ENCODE results near the gene PDE8B.

PDE8B gene

DNA sequence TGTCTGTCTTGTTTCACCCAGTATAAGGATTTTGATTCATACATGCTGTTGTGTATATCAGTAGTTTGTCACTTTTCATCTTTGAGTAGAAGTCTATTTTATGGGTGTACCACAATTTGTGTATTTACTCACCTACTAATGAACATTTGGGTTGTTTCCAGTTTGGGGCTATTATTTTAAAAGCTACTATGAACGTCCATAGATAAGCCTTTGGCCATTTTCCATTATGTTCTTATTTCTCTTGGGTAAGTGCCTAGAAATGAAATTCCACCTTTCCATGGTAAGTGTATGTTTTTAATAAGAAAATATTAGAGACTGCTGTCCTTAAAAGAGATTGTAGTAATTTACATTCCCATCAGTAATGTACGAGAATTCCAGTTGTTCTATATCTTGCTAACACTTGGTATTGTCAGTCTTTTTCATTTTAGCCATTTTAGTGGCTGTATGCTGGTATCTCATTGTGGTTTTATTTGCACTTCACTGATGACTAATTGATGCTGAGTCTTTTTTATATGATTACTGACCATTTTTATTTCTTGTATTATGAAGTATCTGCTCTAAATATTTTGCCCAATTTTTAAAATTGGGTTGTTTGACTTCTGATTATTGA is 17.9 kb upstream of the PDE8B start:
- no peak for DNase-seq (ENCODE audit: low read depth in 2 of 2)

DNA sequence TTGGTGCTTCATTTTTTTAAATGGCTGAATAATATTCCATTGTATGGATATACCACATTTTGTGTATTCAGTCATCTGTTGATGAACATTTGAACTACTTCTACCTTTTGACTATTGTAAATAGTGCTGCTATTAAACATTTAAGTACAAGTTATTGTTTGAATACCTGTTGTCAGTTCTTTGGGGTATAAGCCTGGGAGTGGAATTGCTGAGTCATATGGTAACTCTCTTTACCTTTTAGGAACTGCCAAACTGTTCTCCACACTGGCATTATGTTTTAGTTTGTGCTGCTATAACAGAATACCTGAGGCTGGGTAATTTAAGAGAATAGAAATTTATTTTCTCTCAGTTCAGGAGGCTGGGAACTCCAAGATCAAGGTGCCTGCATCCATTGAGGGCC is 15.7 kb upstream of the PDE8B start:
- no peak for DNase-seq (ENCODE audit: low read depth in 2 of 2)

DNA sequence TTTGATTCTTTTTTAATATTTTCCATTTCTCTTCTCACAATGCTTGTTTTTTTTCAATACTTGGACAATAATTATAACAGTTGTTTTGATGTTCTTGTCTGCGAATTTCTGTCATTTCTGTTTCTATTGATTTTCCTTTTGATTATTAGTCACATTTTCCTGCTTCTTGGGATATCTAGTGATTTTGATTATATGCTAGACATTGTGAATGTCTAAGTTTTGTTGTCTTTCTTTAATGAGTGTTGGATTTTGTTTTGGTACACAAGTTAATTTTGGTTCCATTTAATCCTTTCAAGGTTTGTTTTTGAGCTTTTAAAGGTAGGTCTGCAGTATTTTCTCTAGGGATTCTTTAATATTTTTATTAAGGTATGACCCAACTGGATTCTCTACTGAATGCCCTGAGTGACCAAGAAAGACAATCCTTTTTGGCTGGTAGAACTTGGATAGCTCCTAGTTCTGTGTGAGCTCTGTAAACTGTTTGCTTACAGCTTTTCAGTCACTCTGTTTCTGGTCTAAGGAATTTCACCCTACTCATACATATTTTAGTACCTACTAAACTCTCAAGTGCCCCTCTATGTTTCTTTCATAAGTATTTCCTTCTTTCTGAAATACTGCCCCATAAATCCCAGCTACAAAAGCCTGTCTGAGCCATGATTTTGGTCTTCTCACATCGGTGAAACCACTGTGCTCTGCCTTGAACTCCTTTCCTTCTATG is 12.5 kb upstream of the PDE8B start:
- no peak for DNase-seq (ENCODE audit: low read depth in 2 of 2)

DNA sequence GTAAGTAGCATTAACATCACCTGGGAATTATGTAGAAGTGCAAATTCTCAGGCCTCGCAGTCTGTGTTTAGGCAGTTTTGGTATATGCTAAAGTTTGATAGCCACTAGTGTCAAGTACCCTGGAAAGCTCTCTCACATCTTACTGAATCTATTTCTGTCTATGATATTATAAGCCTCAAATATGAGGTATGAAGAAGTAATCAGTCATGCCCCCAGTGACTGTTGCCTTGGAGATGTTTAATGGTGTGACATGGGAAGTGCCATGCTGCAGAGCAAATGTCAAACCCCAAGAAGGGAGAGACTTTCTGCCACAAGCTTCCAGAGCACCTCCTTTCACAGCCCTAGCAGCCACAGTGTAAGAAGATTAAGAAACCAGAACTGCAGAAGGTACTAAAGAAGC is 9.8 kb upstream of the PDE8B start:
- DNase-seq (ENCODE audit: low read depth in 2 of 2), result no peak

DNA sequence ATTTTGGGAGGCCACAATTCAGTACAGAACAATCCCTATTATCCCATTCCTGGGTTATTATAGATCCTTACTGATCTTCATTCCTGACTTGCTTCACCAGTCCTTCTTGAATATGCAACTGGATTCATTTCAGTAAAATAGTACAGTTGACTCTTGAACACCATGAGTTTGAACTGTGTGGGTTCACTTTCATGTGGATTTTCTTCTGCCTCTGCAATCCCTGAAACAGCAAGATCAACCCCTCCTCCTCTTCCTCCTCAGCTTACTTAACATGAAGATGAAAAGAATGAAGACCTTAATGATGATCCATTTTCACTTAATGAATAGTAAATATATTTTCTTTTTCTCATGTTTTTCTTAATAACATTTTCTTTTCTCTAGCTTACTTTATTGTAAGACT is 8.3 kb upstream of the PDE8B start:
- DNase-seq (ENCODE audit: low read depth in 2 of 2), result no peak

DNA sequence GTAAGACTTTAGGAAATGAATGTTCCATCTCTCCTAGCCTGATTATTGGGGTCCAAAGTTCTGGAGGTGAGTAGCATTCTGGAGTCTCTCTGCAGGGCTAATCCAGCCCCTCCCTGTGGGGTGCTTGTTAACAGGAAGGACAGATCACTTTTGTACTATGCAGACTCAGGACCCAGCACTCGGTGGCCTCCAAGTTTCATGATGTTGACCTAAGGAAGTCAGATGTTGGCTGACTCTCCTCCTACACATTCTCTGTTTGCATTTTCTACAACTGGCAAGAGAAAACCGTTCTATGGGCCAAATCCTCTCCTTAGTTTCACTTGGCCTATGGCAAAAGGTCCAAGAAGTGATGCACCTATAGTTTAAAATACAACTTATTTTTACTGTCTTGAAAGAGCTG is 5.5 kb upstream of the PDE8B start:
- DNase-seq (ENCODE audit: low read depth in 2 of 2), result no peak

DNA sequence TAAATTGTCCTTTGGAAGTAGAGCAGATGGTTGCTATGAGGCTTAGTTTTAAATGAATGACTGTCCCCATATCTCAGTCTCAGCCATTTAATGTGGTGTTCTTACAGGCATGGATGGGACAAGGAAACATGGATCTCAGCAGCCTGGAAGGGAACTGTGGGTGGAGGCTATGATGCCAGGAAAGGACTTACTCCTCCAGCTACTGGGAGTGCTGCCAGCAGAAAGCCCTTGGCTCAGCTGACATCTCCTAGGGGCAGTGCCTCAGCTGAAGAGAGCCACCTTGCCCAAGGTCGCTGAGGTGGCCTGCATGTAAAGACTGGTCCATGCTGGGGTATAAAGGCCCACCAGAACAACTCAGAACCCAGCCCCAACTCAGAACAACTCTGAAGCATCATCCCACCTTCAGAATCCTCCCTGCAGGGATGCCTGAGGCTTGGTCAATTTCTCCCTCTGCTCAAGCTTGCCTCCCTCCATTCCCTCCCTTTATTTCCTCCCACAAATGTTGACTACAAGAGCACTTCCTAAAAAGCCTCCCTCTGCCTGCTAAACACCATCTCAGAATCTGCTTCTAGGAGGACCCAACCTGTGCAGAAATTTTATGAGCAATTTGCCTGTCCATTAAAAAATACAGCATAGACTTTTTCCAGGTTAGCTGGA is 1.8 kb upstream of the PDE8B start:
- DNase-seq (ENCODE audit: low read depth in 2 of 2), result no peak

DNA sequence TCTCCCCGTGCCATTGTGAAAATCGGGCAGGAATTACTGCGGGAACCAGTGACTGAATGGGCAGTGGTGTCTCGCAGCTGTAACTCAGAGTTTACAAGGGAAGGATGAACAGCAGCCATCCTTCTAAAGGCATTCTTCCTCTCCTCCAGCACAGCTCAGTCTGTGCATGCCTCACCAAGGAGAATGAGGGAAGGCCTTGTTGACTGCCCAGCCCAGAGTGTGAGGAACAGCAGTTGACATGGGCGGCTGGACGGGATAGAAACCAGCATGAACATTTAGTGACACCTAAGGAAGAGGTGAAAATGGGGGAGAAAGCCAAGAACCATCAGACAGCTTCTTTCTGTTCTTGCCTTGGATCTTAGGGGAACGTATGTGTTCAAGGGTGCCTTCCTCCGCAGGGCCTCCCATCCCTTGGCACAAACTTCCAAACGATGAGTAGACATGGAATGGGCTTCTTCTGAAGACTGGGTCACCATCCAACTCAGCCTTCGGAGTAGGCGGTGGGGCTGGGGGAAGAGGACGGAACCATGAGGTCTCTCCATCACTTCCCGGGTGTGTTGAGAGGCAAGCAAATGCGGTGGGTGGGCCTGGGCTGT is 887 bp upstream of the PDE8B start:
- DNase-seq (ENCODE audit: low read depth in 2 of 2), result no peak

DNA sequence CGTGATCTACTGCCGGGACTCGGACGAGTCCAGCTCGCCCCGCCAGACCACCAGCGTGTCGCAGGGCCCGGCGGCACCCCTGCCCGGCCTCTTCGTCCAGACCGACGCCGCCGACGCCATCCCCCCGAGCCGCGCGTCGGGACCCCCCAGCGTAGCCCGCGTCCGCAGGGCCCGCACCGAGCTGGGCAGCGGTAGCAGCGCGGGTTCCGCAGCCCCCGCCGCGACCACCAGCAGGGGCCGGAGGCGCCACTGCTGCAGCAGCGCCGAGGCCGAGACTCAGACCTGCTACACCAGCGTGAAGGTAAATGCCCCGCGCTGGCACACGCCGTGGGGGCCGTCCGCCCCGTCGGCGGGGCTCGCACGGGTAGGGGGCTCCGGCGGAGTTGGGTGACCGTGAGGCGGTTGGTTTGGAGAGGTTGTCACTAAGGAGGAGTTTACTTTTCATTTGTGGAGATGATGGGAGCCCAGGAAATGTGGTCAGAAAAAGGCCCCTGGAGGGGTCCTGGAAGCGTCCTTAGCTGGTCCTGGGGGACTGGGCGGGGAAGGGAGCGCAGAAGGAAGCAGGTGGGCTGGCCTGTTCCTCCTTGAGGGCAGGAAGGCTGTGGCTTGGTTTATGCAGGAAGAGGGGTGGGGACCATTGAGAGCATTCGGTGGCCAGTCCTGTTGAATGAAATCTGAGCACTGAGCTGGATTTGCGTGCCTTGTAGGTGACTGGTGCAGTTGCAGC is 647 bp downstream of the PDE8B start:
- no peak for DNase-seq (ENCODE audit: low read depth in 2 of 2)

DNA sequence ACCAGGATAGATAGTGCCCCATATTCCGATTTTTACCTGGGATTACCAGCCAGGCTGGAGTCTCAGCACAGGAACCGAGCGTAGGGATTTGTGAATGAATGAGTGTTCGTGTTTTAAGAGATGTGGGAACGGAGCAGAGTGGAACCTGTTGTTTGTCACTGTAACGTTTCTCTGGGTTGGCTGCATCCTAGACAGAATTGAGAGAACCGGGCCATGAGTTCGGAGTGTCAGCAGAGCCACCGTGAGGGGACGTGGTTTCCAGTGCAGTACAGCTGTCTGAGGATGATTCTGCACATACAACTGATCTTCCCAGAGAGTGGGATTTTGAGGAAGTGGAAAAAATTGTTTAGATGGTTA is 1.2 kb downstream of the PDE8B start:
- no peak for DNase-seq (ENCODE audit: low read depth in 2 of 2)

DNA sequence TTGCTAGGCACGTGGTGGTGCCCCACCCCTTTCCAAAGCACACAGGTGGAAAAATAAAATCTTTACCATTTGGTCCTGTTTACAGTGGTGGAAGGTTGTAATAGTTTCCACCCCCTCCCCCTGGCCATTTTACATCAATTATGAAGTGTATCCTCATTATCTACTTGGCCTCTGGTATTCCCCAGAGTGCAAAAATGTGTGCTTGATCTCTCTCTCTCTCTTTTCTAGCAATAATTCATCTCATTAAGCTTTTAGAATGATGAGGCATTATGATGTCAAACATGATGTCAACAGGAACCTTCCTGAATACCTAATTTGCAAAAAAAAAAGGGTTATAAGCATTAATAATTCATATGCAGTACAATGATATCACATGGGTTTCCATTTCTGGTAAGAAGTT is 3.1 kb downstream of the PDE8B start:
- no peak for DNase-seq (ENCODE audit: low read depth in 2 of 2)

DNA sequence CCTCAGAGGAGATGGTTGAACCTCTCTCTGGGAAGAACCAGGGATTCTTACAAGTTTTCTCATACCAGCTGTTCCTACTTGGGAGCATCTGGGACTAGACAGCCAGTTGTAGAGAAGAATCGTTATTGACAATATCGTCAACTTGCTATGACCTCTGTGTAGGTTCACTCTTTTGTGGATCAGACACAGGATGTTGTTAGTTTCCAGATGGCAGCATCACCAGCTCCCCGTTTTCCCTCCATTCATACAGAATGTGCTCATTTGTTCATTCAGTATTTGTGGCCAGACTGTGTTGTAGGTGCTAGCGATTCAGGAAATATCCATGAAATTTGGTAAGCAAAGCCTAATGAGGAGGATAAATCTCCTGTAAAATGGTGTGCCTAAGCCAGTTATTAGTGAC is 3.7 kb downstream of the PDE8B start:
- no peak for DNase-seq (ENCODE audit: low read depth in 2 of 2)

DNA sequence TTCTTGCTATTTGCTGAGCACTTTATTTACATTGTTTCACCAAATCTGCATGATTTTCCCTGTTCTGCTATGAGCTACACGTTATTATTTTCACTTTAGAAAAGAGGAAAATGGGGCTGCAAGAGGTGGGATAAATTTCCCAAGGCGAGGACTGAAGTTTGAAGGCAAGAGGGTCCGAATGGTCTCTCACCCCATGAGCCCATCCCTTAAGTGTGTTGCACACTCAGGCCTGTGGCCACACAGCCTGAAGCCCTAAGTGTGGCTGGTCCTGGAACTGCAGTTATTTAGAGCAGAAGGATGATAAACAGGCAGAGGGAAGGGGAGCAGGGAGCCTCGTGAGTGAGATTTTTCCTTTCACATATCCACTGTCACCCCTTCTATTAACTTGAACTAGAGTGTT is 7.8 kb downstream of the PDE8B start:
- DNase-seq (ENCODE audit: low read depth in 2 of 2), result no peak

DNA sequence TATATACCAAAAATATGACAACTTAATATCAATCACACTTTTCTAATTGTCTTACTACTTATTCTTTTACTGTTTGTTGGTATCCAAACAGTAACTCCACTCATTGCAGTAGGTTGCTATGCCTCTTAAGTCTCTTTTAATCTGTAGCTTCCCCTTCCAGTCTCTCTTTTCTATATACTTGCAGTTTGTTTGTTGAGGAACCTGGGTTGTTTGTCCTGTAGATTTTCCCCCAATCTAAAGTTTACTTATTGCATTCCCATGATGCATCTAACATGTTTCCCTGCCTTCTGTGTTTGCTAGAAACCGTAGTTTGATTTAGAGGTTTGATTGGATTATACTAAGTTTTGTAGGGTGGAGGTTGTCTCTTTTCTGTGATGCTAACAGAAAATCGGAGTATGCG is 10.6 kb downstream of the PDE8B start:
- DNase-seq (ENCODE audit: low read depth in 2 of 2), result no peak

DNA sequence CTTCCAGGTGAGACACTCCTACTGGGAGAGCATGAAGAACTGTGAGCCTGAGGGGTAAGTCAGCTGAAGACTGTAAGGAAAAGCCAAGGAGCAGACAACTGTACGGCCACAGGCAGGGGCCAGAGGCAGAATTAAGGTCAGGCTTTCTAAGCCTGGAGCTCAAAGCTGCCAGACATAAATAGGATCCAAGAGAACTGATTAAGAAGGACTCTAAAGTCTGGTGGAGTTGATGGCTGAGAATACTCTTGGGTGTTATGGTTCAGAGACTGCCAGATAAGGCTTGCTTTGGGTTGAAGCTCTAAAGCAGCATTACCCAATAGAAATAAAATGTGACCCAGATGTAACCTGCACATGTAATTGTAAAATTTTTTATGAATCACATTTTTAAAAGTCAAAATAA is 12.2 kb downstream of the PDE8B start:
- no peak for DNase-seq (ENCODE audit: low read depth in 2 of 2)

DNA sequence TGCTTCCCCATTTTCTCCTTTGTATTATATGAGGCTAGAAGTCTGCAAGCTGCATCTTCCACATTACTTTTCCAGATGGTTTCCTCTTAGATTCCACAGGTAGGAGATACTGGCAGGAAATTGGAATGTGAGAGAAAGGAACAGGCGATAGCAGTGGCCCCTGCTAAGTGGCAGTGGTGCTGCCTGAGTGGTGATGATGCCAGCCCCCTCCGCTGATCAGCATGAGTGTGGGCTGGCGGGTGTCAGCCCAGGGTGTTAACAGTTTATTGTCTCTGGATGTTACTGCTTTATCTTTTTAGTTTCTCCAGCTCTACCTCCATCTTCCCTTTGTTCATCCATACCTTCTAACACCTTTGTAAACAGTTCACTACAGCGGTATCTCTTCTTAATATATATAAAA is 13.2 kb downstream of the PDE8B start:
- no peak for DNase-seq (ENCODE audit: low read depth in 2 of 2)

DNA sequence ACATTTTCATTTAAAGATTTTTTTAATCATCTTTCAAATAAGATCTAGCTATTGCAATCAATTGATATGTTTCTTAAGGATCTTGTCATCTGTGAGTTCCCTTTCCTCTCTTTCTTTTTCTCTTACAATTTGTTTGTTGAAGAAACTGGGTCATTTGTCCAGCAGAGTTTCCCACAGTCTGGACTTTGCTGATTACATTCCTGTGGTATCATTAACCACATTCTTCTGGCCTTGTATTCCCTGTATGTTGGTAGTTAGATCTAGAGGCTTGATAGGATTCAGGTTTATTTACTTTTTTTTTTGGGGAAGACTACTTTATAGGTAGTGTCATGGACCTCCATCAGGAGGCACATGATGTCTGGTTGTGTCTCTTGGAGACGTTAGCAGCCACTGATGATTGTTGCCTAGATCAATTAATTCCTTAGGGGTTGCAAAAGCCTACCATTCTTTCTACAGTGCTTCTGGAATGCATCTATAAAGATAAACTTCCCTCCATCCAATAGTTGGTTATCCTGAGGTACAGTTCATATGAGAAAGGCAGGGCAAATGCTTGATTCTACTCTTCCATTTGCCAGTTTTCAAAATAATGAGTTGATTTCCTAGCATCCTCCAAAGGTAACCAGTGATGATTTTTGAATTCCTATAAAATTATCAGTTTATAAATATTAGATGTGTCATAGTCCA is 14.3 kb downstream of the PDE8B start:
- no peak for DNase-seq (ENCODE audit: low read depth in 2 of 2)

DNA sequence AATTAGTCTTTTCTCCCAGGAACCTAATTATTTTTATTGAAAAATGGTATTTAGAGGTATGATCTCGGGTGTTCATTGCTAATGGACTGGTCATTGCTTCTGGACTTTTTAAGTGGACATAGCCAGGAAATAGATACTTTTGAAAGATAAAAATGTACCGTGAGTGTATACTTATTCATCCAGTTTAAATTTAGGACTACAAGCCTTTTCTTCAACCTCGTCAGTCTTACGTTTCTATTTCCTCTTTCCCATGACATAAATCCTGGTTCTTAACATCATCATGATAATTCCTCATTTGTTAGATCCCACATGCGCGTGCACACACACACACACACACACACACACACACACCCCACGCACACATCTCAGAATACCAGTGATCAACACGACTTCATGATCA is 15.1 kb downstream of the PDE8B start:
- no peak for DNase-seq (ENCODE audit: low read depth in 2 of 2)

DNA sequence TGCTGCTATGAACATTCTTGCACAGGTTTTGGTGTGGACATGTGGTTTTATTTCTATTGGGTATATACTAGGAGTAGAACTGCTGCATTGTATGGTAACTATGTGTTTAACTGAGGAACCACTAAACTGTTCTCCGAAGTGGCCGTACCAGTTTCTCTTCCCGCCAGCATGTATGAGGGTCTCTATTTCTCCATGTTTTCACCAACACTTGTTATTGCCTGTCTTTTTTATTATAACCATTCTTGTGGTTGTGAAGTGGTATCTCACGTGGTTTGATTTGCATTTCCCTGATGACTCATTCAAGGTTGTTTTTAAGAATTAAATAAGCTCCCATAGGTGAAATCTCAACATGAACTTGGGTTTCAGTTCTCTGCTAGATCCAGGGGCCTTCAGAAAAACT is 19.4 kb downstream of the PDE8B start:
- no peak for DNase-seq (ENCODE audit: low read depth in 2 of 2)

DNA sequence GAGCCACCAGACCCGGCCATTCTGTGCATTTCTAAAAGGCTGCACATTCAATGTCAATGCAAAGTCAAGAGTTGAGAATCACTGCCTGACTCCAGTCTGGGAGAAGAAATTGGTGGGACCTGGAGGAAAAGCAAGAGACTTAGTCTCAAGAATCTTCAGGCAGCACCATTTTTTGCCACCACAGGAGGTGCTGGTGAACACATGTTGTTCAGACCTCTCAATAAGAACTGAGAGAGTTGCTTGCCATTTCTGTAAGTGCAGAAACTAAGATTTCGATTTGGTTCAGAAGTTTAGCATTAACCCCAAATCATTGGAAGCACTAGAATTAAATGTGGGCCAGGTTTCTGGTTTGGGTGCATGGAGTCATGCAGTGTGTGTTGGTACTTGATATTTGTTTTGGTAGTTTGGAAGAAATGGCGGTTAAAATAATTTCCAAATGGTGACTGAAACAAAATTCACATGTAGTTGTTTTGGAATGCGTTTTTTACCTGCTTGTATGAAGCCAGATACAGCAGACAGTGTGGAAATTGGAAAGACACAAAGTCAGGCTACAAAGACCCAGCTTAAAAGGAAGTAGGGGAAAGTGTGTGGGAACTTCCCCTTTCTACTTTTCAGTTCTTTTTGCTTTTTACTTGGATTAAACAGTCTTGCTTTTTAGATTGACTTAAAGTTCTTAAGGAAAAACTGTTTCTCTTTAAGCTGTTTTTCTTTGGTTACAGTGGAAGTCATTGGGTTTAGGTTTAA is 20.4 kb downstream of the PDE8B start:
- DNase-seq (ENCODE audit: low read depth in 2 of 2), result no peak

DNA sequence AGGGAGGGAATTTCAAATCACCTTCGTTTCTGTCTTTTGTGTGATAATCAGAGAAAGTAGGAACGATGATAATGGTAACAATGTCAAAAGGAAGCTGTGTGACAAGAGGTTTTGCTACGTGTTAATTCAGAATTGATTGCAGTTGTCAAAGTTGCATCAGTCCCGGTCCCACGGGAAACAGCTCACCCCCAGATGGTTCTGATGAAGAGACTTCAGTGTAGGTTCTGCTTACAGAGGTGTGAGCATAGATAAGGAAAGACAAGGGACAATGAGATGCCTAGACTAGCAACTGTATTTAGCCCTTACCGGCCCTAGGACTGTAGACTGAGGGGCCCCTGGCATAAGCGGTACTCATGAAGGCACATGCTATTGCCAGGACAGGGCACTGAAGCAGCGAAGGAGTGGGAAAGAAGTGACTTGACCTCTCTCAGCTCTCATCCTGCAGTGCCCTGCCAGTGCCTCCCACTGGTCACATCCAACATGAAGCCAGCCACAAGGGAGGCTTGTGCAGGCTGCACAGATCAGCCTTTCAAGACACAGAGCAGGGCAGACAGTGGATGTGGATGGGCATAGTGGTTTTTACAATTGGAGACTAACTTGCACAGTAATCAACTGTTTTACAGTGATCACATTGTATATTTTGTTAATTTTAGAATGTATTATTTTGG is 21.1 kb downstream of the PDE8B start:
- no peak for DNase-seq (ENCODE audit: low read depth in 2 of 2)
